HG03196 (cell line): ENCODE results near the gene CCDC181.
"Not testable (repeated sequence)": the region's sequence is repeated elsewhere in the genome, so short reads cannot be mapped to it uniquely, and the experiment has no call there.

Experiments used
- ATAC-seq: cut with Tn5 transposase; IDR thresholded peaks from one replicate; pipeline ENCODE4 v1.9.1; 2021; ENCODE audit not compliant: unreplicated experiment

CCDC181 gene

DNA sequence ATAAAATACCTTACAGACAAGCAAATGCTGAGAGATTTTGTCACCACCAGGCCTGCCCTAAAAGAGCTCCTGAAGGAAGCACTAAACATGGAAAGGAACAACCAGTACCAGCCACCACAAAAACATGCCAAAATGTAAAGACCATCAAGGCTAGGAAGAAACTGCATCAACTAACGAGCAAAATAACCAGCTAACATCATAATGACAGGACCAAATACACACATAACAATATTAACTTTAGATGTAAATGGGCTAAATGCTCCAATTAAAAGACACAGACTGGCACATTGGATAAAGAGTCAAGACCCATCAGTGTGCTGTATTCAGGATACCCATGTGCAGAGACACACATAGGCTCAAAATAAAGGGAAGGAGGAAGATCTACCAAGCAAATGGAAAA is 24.7 kb downstream of the CCDC181 start:
- not testable (repeated sequence) for ATAC-seq

DNA sequence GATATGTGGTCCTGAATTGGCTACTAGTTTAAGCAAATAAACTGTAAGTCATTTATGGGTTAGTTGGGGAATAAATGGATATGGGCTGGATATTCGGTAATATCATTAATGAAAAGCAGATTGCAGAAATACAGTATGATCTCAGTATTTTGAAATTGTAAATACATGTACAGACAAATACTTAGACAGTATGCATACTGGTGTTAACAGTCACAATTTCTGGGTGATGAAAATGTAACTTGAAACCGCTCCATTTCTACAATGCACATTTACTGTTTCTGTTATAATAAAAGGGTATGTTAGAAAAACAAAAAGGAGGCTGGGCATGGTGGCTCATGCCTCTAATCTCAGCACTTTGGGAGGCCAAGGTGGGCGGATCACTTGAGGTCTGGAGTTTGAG is 31.3 kb downstream of the CCDC181 start:
- ATAC-seq: no peak

DNA sequence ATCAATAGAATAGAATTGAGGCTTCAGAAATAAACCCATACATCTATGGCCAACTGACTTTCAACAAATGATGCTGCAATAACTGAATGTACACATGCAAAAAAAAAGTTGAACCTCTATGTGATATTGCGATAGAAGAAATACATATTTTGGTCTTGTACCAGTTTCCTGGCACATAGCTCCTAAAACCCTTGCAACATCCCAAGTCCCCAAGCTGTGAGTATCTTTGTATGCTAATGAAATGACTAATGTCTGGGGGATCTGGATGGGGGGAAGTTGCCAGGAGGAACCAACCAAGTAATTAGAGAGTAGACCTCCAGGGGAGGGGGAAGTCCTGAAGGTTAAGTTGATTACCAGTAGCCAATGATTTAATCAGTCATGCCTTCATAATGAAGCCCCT is 34.9 kb downstream of the CCDC181 start:
- no peak for ATAC-seq

DNA sequence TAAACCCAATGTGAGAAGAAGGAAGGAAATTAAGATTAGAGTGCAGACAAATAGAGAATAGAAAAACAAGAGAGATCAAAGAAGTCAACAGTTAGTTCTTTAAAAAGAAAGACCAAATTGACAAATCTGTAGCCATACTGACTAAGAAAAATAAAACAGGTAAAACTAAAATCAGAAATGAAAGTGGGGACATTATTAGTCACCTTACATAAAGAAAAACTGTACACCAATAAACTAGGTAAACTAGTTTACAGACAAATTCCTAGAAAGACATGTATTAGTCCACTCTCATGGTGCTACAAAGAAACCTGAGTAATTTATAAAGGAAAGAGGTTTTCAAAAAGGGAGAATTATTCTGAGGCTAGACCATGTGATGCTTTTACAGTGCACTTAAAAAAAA is 37.0 kb downstream of the CCDC181 start:
- no peak for ATAC-seq

DNA sequence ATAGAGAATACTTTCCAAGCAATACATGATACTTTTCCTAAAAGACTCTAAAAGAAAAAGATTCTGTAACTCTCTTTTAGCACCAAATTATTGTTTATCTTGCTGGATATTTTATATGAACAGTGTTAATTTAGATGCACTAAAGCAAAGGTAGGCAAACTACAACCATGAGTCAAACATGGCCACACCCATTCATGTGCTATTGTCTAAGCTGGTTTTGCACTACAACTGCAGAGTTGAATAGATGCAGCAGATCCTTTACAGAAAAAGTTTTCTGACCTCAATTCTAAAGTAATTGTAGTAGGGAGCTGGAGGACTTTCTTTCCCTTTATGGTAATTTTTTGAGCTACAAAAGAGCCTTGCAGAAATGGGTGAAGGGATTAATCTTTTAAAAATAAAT is 39.9 kb downstream of the CCDC181 start:
- no peak for ATAC-seq

DNA sequence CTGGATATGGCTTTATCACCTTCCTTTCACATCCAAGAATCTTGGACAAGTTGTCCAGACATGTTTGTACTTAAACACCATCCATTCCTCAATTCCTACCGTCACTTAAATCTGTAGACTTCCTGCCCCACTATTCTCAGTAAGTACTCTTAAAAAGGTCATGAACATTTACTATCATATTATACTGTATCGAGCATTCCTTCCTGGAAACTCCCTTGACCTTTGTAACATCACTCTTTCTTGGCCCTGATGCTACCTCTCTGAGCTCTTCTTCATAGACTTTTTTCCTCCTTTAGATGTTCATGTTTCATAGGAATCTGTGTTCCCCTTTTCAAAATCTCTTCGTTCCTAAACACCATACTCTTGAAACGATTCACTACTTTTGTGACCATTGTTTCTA is 43.8 kb downstream of the CCDC181 start:
- ATAC-seq: no peak

DNA sequence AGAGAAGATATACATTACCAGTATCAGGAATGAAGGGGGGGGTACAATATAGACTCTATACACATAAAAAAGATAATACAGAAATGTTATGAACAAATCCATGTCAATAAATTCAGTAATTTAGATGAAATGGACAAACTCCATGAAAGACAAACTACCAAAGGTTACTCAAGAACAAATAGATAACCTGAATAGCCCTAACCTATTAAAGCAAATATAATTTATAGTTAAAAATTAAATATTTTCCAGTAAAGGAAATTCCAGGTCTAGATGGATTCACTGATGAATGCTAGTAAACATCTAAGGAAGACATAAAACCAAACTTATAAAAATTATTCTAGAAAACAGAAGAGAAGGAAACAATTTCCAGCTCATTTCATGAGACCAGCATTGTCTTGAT is 46.1 kb downstream of the CCDC181 start:
- no peak for ATAC-seq

DNA sequence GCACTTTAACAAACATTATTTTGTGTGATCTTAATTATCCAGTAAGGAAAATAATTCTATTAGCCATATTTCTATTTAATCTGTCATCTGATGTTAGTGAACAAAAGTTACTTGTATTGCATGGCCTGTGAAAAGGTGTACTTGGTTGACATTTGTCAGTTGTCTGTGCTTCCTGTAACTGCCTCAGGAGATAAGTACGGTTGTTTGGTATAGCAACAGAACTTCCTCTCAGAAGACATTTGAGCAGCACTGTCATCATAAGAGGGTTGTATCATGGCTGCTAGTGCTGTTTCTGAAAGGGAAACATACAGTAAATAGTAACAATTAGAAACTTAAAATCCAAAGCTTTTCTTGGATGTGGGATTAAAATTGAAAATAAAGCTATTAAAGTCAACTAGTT is 55.9 kb downstream of the CCDC181 start:
- no peak for ATAC-seq

DNA sequence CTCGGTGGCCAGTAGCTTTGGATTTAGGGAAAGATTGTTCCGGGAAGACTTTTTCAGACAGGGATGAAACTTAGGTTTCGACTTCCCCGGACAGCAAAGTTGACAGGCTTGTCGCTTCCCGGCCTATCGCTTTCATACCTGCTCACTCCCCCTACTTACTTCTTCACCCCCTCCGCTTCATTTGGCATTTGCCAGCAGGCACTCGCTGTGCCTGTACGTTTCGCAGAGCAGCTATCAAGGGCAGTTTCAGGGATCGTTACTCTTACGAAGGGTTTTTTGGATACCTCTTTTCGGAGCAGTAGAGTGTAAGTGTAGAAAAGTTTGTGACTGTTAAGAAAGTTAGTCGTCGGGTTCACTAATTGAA is 58.9 kb downstream of the CCDC181 start:
- ATAC-seq: peak; percentile 7

DNA sequence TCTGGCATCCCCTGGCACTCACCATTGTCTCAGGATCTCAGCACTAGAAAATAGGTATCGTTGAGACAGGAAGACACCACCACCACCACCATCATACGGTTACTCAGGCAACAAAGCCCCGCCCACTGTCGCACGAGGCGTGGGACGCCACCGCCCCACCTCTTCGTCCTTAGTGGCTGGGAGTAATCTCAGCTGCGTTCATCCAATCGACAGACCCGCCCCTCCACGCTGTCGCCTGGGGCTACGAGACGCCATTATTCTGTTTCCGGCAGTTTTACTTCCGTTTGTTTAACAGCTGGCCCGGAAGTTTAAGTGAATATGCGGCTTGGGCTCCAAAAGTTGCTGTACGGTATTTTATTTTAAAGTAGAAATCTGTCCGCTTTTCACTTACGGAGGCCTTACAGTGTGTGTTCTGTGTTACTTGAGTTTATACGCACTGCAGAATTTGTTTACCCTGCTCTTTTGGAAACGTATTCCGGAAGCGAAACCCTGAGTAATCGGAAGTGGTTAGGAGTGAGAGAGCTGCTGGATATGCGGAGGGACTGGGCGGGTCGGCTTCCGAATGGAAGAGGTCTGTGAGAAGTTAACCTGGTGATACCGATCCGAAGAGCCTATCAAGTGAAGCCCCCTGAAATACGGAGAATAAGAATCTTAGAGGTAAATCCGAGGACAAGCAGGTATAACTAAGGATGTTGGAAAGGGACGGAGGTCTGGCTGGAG is 59.4 kb downstream of the CCDC181 start, which contains the start of the genes BLZF1 and NME7:
Gene BLZF1 (plus strand): TSS at position 510 of the 720 bp plus-strand sequence. CDS start 1,328 bp downstream, outside the sequence.
Gene NME7 (minus strand): TSS at position 112 of the 720 bp plus-strand sequence. CDS start 87 bp downstream, at position 25.
- peak; percentile 97 for ATAC-seq

DNA sequence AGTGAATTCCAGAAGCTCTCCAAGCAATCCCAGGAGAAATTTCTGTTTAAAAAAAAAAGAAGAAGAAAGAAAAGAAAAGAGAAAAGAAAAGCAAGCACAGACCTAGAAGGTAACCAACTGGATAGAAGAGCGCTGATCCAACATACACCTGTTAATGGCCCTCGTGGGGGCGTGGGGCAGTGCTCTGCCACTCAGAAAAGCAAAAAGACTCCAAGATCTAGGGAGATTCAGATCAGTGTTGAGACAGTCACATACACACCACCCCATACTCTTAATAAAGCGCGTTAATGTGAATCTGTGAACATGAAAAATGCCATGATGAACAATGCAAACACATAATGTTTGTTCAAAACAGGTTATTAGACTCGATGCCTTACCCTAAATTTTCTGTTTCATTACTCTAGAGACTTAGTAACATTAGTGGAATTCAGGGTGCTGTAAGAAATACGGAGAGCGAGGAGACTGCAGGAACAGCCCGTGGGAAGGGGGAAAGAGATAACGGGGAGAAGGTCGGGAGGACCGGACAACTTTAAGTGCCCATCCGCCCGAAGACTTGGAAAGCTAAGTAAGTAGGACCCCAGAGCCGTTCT is 60.1 kb downstream of the CCDC181 start:
- no peak for ATAC-seq

DNA sequence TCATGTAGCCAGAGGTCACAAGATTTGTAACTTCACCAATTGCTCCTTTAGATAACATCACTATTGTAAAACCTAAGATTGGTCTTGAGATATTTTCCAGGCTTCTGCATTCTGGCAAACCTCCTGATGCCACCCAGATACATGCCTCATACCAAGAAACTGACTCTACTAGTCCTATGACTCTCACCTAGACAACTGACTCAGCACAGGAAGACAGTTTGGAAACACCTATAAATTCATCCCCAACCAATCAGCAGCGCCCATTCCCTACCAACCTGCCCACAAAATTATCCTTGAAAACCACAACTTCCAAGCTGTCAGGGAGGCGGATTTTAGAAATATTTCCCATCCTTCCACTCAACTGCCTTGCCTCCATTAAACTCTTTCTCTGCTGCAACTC is 62.3 kb downstream of the CCDC181 start:
- ATAC-seq: no peak

DNA sequence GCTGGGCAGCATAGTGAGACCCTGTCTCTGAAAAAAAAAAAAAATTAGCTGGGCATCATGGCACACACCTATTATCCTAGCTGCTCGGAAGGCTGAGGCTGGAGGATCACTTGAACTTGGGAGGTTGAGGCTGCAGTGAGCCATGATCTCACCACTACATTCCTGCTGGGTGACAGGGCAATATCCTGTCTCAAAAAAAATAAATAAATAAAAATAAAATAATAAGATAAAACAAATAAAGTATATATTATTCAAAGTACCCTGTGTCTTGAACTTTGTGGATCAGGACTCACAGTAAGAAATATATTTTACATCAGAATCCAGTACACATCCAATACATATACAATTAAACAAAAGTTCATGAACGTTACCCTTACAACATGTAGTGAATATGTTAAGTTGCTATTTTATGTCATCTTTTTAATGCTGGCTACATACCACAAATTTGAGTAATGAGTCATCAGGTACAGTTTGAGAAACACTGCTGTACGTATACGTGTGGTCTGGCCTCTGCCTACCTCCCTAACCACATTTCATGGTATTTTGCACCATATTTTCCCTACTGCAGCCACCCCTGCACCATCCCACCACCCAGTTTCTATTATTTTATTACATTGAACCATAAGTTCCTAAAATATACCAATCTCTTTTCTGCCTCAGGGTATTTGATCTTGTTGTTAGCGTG is 64.1 kb downstream of the CCDC181 start:
- no peak for ATAC-seq

DNA sequence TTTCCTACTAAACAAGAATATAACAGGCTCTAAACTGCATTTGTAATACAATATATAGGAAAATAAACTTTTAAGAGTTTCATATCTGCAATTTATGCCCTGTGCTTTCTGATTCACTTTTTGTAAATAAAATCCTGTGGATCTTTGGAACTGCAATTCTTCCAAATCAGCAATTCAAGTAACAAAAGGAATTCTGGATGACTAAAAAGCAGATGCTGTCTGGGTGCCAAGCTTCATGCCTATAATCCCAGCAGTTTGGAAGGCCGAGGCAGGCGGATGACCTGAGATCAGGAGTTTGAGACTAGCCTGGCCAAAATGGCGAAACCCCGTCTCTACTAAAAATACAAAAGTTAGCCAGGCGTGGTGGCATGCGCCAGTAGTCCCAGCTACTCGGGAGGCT is 66.0 kb downstream of the CCDC181 start:
- no peak for ATAC-seq

DNA sequence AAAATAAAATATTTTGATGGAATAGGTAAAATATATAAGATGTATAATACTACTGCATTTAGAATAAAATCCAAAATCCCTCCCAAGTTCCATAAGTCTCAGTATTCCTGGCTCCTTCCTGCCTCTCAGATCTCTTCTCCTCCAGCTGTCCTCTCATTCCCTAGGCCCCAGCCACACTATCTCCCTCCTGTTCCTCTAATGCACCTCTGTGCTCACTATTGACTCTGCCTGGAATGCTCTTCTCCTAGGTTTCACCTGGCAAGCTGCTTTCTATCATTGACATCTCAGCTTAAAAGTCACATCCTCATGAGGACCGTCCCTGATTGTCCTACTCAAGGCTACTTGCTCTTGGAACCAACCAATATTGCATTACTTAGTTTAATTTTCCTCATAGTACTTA is 66.9 kb downstream of the CCDC181 start:
- no peak for ATAC-seq

DNA sequence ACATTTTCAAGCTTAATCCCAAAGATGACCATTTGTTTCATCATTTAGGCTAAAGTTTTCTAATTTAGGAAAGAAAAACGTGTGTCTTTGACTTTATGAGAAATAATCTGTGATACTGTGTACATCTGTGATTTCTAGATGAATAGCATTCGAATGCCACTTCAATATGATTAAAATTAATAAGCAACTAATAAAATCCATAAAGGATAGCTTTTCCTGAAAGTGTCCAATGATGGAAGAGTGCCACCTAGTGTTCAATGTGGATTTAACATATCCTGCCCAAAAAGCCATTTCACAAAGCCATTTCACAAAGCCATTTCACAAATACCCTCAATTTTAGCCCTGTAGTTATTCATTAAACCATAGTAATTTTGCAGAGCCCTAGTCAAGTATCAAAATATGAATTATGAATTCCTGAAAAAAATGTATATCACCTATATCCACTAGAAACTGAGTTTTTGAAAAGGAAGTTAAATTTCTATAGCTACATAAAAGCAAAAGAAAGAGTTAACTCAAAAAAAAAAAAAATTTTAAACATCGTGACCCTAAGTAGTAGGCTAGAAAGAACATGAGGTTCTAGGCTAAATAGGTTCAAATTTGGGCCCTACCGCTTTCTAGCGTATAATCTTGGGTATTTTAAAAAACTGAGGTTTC is 78.8 kb downstream of the CCDC181 start:
- no peak for ATAC-seq

DNA sequence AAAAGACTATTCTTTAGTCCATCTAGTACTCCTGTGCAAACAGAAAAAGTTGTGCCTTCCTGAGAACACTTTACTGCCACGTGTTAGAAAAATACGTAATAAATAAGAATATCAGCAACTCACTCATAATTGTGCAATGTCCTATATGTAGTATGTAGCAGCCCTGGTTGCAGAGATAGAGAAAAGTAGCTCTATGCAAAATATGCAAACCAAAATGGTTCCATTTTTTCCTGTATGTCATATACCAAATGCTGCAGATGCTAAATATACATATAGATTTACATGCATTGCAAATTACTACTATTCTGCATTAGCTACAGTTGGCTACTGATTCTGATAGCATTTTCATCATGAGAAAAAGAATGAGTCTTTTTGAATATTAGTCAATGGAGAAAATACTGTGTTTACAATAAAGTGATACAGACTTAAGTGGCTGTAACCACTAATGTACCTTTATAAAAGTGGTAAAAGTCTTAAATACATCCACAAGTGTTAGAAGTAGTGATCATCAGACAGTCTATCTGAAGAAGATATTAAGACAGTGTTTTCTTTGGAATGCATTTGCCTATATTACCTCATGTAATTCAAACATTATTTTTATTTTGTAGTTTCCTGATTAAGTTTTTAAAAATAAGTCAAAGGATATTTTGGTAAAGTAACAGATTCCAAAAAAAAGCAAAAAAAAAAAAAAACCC is 79.4 kb downstream of the CCDC181 start:
- no peak for ATAC-seq

DNA sequence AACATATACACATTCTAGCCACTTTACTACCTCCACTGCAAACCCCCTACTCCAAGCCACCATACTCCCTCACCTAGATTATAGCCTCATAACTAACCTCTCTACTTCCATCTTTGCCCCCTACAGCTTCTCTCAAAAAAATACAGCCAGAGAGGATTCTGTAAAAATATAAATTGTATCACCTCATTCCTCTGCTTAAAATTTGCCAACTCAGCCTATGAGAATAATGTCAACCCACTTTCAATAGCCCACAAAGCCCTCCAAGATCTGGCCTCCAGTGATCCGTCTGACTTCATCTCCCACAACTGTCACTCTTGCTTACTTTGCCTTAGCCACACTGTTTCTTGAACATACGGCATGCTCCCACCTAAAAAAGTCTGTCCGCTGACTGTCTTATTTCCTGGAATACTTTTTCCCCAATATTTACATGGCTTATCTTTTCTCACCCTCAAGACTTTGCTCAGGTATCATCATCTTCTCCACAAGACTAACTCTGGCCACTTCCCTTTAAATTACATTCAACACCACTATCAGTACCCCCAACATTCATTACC is 81.2 kb downstream of the CCDC181 start:
- no peak for ATAC-seq

DNA sequence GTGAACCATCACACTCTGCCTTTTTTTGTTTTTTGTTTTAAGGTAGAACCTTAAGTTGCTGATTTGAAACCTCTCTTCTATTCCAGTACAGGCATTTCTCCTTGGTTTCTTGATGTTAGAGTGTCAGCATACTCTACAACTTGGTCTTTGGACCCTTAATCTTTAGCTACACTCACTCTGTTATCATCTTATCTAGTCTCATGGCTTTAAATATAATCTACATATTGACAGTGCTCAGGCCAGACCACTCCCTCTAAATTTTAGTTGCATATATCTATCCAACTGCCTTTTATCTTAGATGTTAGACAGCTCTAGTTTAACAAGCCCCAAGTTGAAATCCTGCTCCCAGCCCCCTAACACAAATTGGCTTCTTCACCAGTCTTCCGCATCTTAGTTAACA is 81.8 kb downstream of the CCDC181 start:
- ATAC-seq: no peak
